Pancreas (tissue), 10 donors: ENCODE measurements around the gene PTH2. TPM values are rescaled to one million over a fixed set of nuclear protein-coding genes. Genes with fewer than 3 reads are reported as not detected.

Source experiments
- ATAC-seq, 4 donors: fragments of 200-7000 bp; cut with Tn5 transposase; one replicate each; pipeline versions ENCODE4 v1.8.0 to v1.9.1; 2020; ENCODE audit warnings: mild to moderate bottlenecking in 4 of 4, moderate library complexity in 4 of 4
- DNase-seq, 6 donors: peaks; one replicate each; pipeline ENCODE4 v3.0.0-alpha.2; 2020
- FAIRE-seq: peaks from 2 replicates; lab custom pipeline; 2012; peaks lifted over from hg19 to GRCh38; lab: Jason Lieb, UNC
- H3K27ac ChIP-seq, 4 donors: fragments of 200-600 bp; sonication (generic); 1 replicate in 3 of 4; 2 replicates in 1 of 4; pipeline versions ENCODE4 v1.5.0 to v1.8.0; 2020
- H3K27me3 ChIP-seq, 4 donors: fragments of 200-600 bp; one replicate each; pipeline ENCODE4 v1.8.0; 2021
- H3K36me3 ChIP-seq, 3 donors: fragments of 200-600 bp; sonication (generic) in 1 of 3; one replicate each; pipeline versions ENCODE4 v1.5.0 to v1.8.0; 2020 to 2021
- H3K4me1 ChIP-seq, 3 donors: fragments of 200-600 bp; one replicate each; pipeline ENCODE4 v1.8.0; 2021
- H3K4me3 ChIP-seq, 4 donors: fragments of 200-600 bp; sonication (generic) in 2 of 4; one replicate each; pipeline versions ENCODE4 v1.5.0 to v1.8.0; 2020 to 2021
- H3K9me3 ChIP-seq, 4 donors: fragments of 200-600 bp; one replicate each; pipeline ENCODE4 v1.8.0; 2021
- WGBS, 2 donors: extraction: QIAGEN DNeasy Blood & Tissue Kit; methylation state at CpG; one replicate each; pipeline ENCODE4 v1.1.7; 2013; 5-methylcytosine and 5-hydroxymethylcytosine counted together
- intact Hi-C, 3 donors: fragments of 100-400 bp; cut with DNase I; formaldehyde crosslinking; loops; one replicate each; pipeline versions ENCODE4 v1.11.1 to v1.14.2; 2022
- polyA plus RNA-seq, 2 donors: library from polyadenylated mRNA; stranded (reverse); fragments of 200-250 nt; gene quantifications; one replicate each; pipeline ENCODE4 v1.2.3, GENCODE V29; 2013
- total RNA-seq, 6 donors: library from RNA; stranded (reverse); fragmentation: NEBNext Ultra II Directional in 4 of 6; extraction: Animal tissue kit (Norgen Biotek cat#: 25700) in 4 of 6; gene quantifications; one replicate each; pipeline versions ENCODE4 v1.2.1 to v1.2.4, GENCODE V29; 2021 to 2023
- TF ChIP-seq, protein P1 (sequence below), 4 donors: fragments of 200-600 bp; sonication (generic) in 3 of 4; IDR thresholded peaks; one replicate each; pipeline versions ENCODE4 v1.5.0 to v1.8.0; 2021; ENCODE audit warnings: antibody characterized with exemption in 4 of 4
- donor health status: healthy with polysubstance abuse.
- donor health status: DM: no; HTN: no; CAD: no; lungs with moderate emphysema.
- donor health status: DM: no; HTN: no; CAD: no.
- donor health status: control.
- donor health status: control.
- donor health status: Bipolar disorder and iron deficiency.
- donor health status: DM: yes; HTN: yes; CAD: no.
- donor health status: DM: no; HTN: no; CAD: no.
- donor health status: DM: no; HTN: no; CAD: no.
- donor health status: DM: yes; HTN: yes; CAD: no.

Gene PTH2
- total and polyA plus RNA-seq, 8 donors: not detected

- DNase-seq (no peak), FAIRE-seq (no peak), ATAC-seq (no peak)
- Histone ChIP-seq H3K4me3 (no peak overlapping the region), H3K27ac (no peak overlapping the region), H3K9me3 (no peaks in the 10 kb centered on the region), H3K27me3 (peaks cover 0 to 7% (median under 1%) of the 10 kb centered on the region in 4 donors), H3K4me1 (no peaks in the 10 kb centered on the region), H3K36me3 (no peaks in the 10 kb centered on the region)
- intact Hi-C loops: no loop called here
- TF ChIP-seq, protein P1, sequence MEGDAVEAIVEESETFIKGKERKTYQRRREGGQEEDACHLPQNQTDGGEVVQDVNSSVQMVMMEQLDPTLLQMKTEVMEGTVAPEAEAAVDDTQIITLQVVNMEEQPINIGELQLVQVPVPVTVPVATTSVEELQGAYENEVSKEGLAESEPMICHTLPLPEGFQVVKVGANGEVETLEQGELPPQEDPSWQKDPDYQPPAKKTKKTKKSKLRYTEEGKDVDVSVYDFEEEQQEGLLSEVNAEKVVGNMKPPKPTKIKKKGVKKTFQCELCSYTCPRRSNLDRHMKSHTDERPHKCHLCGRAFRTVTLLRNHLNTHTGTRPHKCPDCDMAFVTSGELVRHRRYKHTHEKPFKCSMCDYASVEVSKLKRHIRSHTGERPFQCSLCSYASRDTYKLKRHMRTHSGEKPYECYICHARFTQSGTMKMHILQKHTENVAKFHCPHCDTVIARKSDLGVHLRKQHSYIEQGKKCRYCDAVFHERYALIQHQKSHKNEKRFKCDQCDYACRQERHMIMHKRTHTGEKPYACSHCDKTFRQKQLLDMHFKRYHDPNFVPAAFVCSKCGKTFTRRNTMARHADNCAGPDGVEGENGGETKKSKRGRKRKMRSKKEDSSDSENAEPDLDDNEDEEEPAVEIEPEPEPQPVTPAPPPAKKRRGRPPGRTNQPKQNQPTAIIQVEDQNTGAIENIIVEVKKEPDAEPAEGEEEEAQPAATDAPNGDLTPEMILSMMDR (IDR thresholded peaks at IDR 0.05): no peak
- WGBS, 2 donors: 59 to 62% methylated on average over 7 of the region's 7 CpGs
These were observed 6.2 kb downstream of the PTH2 start for GRCh38 chr19:49417088-49417487.

DNA sequence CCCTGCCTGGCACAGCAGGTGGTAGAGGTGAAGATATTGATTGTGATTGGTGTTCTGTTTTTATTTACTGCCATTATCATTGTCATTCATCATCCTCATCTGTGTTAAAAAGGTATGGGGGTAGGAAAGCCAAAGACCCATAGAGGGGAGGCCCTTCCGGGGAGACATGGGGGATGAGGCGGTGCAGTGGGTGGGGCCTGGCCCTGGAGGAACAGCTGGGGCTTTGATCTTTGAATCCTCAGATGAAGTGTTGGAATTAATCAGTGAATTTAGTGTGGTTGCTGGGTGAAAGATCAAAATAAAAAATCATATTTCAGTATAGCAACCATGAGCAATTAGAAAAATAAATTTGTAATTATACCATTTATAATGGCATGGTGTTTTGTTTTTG lies 7.4 kb downstream of the PTH2 start:
- 92 to 93% methylated on average over 2 of the region's 2 CpGs for WGBS, 2 donors
- intact Hi-C loops: no loop called here
- H3K27ac ChIP-seq: no peak overlapping the region
- TF ChIP-seq, protein P1 (IDR thresholded peaks at IDR 0.05): no peak
- DNase-seq: no peak
- no peaks in the 10 kb centered on the region for H3K4me1 ChIP-seq
- no peak overlapping the region for H3K4me3 ChIP-seq
- no peaks in the 10 kb centered on the region for H3K36me3 ChIP-seq
- no peak for ATAC-seq
- no peaks in the 10 kb centered on the region for H3K27me3 ChIP-seq
- no peaks in the 10 kb centered on the region for H3K9me3 ChIP-seq
- no peak for FAIRE-seq

- intact Hi-C loops: no loop called here
These were observed 8.0 kb downstream of the PTH2 start for GRCh38 chr19:49415102-49415809.

GRCh38 chr19:49414256-49414655 lies 9.0 kb downstream of the PTH2 start:
- Histone ChIP-seq H3K9me3 (no peaks in the 10 kb centered on the region), H3K4me3 (no peak overlapping the region), H3K4me1 (no peaks in the 10 kb centered on the region), H3K27me3 (no peaks in the 10 kb centered on the region), H3K27ac (no peak overlapping the region), H3K36me3 (no peaks in the 10 kb centered on the region)
- intact Hi-C loops: no loop called here
- 85 to 92% methylated on average over 3 of the region's 3 CpGs for WGBS, 2 donors
- no peak for FAIRE-seq
- no peak for ATAC-seq
- TF ChIP-seq, protein P1 (IDR thresholded peaks at IDR 0.05): no peak
- DNase-seq: no peak

More at GRCh38 chr19:49415102-49415809, 8.0 kb downstream of the PTH2 start:
- Histone ChIP-seq H3K4me3 (no peak overlapping the region), H3K4me1 (no peaks in the 10 kb centered on the region), H3K36me3 (no peaks in the 10 kb centered on the region), H3K9me3 (no peaks in the 10 kb centered on the region), H3K27ac (no peak overlapping the region), H3K27me3 (no peaks in the 10 kb centered on the region)
- no peak for DNase-seq
- no peak for ATAC-seq
- no peak for FAIRE-seq
- TF ChIP-seq, protein P1 (IDR thresholded peaks at IDR 0.05): no peak
- 63 to 79% methylated on average over 14 to 15 of the region's 15 CpGs for WGBS, 2 donors

DNA sequence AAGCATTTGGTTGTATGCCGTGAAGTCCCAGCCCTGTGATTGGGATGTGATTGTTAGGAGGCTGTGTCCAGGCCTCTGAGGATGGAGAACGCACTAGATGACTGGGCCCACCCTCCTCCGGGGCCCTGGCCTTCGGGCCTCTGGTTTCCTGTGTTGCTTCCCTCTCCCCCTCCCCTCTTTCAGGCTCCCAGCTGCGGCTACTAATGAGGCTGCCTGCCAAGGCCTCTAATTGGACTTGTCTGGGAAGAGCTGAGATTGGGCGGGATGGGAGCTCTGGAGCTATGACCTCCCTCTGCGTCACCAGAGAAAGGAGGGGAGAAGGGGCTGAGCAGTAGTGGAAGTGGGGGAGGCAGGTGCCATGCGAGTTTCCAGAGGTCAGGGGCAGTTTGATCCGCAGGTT lies 9.9 kb downstream of the PTH2 start:
- Histone ChIP-seq H3K9me3 (no peaks in the 10 kb centered on the region), H3K4me1 (no peaks in the 10 kb centered on the region), H3K27ac (no peak overlapping the region), H3K36me3 (no peaks in the 10 kb centered on the region), H3K27me3 (no peaks in the 10 kb centered on the region), H3K4me3 (no peak overlapping the region)
- intact Hi-C loops: no loop called here
- DNase-seq (no peak), ATAC-seq (no peak), FAIRE-seq (no peak)
- TF ChIP-seq, protein P1 (IDR thresholded peaks at IDR 0.05): no peak
- WGBS, 2 donors: 75 to 81% methylated on average over 9 of the region's 9 CpGs
